Stimulated activated CD8-positive, alpha-beta memory T cell treated with anti-CD3 and anti-CD28 coated beads, Interleukin-7, amount 100 ng/mL, for 48 hours (primary cell): Measurements from ENCODE around the gene GSK3B.

Source experiments
- DNase-seq, 2 donors: peaks; one replicate each; pipeline ENCODE4 v3.0.0-alpha.2; 2020; ENCODE audit warnings: low read depth in 1 of 2; ENCODE audit errors: extremely low read depth in 1 of 2

The GSK3B gene

DNA sequence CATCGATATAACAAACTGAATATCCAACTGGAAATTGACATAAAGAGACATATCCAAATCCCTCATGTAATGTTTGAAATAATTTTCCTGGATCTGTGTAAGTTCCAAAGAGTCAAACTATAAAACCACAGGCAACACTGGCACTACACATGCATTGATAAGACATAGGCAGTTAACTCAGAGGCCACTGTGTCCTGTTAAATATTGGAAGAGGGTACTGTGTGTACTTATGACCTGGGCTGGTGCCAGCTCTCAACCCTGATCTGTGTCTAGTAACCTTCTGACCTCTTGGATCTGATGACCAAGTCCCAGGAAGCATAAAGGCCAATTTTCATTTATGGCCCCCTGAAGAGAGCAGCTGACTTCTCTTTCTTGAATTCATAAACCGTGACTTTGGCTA lies 307.8 kb downstream of the GSK3B start:
- DNase-seq = no peak

DNA sequence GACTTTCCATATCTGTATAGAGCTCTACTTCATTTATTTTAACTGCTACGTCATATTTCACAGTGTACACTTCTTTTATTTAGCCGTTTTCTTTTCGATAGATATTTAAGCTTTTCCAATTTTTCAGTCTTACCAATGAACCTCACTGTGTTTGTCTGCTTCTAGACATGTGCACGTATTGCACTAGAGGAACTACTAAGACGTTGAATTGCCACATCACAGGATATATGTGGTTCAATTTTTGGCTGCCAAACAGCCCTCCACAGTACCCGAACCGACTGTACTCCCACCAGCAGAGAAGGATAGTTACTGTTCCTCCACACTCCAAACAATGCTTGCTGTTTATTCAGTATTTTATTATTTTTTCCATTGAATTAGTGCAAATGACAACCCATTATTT lies 310.4 kb downstream of the GSK3B start:
- no peak for DNase-seq

DNA sequence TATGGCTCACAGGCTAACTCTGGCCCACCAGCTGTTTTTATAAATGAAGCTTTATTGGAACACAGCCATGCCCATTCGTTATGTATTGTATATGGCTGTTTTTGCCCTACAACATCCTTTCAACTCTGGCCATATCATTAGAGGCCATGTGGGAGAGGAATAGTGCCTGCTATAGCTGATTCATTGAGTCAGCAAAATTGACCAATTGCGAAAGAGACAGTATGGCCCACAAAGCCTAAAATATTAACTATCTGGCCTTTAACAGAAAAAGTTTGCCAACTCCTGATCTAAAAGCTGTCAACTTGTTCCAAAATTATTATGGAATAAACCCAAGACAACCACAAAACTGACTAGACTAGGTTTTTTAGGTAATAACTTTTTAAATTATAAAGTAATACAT lies 311.0 kb downstream of the GSK3B start:
- no peak for DNase-seq

DNA sequence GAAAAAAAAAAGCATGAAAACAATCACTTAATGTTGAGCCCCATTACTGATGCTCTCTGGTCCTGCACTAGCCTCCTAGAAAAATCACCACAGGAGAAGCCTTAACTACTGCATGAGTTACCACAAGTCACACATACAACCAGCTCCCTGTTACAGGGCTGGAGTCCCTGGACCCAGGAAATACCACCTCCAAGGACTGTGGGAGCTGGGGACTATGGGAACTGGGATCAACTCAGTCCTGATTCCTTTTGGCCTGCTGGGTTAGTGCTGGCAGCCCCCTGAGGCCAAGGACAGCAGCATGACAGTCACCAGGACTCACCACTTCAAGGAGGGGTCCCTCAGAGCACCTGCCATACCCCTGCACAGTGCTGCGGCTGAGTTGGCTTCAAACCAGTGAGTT lies 311.8 kb downstream of the GSK3B start:
- no peak for DNase-seq

DNA sequence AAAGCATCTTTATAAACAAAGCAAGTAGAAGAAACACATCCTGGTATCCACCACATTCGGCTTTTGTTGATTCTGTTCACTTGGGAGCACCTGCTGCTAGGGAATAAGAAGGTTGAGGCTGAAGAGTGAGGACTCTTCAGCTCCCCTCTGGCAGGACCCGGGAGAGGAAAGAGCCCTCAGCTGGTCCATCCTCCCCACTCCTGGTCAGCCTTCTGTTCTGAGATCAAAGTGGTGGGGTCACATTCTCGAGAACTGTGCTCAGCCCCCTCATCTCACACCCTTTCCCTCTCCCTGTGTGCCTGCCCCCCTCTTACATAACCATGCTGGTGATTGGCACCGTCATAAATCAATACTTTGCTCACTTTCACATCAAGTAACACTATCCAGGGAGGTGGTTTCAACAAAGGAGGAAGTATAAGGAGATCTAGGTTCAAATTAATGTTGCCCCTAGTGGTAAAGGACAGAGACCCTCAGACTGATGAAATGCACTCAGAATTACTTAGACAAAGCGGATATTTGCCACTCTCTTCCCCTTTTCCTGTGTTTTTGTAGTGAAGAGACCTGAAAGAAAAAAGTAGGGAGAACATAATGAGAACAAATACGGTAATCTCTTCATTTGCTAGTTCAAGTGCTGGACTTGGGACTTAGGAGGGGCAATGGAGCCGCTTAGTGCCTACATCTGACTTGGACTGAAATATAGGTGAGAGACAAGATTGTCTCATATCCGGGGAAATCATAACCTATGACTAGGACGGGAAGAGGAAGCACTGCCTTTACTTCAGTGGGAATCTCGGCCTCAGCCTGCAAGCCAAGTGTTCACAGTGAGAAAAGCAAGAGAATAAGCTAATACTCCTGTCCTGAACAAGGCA lies 312.7 kb downstream of the GSK3B start, which contains the start of gene NR1I2:
TSS of gene NR1I2 (plus strand) at position 772 of the 869 bp plus-strand sequence.
- no peak for DNase-seq

DNA sequence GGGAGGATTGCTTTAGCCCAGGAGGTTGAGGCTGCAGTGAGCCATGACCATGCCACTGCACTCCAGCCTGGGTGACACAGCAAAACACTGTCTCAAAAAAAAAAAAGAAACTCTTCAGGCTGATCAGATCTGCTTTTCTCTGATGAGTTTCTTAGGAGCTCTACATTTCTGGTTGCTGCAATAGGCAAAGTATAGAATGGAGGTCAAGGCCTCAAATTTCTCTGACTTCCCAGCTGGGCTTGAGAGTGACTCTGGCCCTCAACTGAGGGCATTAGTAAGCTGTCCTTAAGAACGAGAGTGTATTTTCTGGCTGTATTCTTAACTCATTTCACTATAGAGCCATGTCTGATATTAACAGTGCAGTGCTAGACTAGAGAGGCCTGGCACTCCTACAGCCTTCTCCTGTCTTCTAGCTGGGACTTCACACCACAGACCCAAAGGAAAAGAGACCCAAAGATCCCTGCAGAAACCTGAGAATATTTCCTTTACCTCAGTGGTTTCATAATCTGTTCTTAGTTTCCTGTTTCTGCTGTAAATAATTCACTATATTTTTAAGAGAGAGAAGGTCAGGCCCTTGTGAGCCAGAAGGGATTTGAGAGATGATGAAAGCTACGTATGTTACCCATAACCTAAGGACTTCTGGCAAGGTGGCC lies 314.4 kb downstream of the GSK3B start:
- DNase-seq = no peak

DNA sequence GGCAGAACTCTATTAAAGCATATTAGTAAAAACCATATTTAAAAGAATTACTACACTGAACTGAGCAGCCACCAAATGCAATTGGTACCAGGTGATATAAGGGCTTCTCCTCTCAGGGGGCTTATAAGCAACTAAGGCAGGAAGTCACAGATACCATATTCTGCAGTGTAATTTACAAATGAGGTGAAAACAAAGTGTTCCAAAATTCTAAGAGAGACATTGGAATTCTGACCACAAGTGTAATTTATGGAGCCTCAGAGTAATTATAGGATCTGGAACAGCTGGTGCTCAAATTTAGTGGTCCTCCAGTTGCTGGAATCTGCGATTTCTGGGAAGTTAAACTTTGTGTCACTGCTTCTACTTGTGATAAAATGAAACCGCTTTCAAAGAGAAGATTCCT lies 315.4 kb downstream of the GSK3B start:
- DNase-seq = no peak

DNA sequence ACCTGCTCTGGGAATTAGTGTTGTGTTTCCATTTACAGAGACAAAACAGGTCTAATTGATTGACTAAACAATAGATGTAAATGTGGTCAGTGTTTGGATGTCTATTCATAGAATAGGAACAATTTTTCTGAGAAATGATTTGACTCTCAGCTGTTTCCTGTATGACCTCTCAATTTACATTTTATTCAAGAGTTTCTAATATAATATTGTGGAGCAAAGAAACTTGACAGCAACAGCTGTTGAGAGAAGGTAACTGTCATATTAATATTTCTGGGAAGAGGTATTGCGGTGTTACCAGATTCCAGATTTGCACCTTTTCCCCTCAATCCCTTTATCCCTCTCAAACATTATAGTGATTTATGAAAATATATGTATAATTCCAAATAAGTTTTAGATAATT lies 316.1 kb downstream of the GSK3B start:
- DNase-seq = no peak

DNA sequence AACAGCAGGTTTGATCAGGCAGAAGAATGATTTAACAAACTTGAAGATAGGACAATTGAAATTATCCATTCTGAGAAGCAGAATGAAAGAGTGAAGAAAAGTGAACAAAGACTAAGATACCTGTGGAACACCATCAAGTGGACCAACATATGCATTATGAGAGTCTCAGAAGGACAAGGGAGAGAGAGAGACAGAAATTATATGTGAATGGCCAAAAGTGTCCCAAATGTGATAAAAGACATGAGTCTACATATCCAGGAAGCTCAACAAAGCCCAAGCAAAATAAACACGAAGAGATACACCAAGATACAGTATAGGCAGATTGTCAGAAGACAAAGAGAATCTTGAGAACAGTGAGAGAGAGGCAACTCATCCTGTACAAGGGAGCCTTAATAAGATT lies 317.9 kb downstream of the GSK3B start:
- no peak for DNase-seq

DNA sequence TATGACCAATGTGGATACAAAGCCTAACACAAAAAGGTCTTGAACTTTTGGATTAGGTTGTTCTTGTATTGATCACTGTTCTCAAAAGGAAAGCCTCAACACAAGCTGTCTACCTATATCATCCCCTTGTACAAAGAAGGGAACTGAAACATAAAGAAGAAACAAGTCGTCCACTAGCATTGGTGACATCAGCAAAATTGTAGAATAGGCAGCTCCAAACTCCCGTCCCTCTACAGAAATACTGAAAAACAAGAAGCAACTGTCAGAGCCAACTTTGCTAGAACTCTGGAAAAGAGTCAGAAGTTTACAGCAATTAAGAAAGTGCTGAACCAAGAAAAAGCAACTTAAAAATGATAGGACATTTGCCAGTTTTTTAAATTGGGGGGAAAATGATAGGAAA lies 319.8 kb downstream of the GSK3B start:
- no peak for DNase-seq
